Osteocyte (in vitro differentiated cells): ENCODE measurements around the gene ZNF425. TPM values are rescaled to one million over a fixed set of nuclear protein-coding genes. Genes with fewer than 3 reads are reported as not detected.

Source experiments
- DNase-seq: peaks from one replicate; pipeline ENCODE4 v3.0.0; 2021; ENCODE audit warnings: mixed read lengths; ENCODE audit not compliant: unreplicated experiment; ENCODE audit errors: extremely low spot score
- H3K27ac Mint-ChIP-seq: one replicate; pipeline ENCODE4 v1.8.0; 2021; ENCODE audit warnings: mild to moderate bottlenecking, mixed read lengths; ENCODE audit not compliant: unreplicated experiment
- H3K27me3 Mint-ChIP-seq: one replicate; pipeline ENCODE4 v1.8.0; 2021; ENCODE audit warnings: mixed read lengths; ENCODE audit not compliant: unreplicated experiment
- H3K36me3 Mint-ChIP-seq: one replicate; pipeline ENCODE4 v1.8.0; 2021; ENCODE audit warnings: mixed read lengths; ENCODE audit not compliant: unreplicated experiment
- H3K4me1 Mint-ChIP-seq: one replicate; pipeline ENCODE4 v1.8.0; 2021; ENCODE audit warnings: mixed read lengths; ENCODE audit not compliant: unreplicated experiment
- H3K4me3 Mint-ChIP-seq: one replicate; pipeline ENCODE4 v1.8.0; 2021; ENCODE audit warnings: mild to moderate bottlenecking, moderate library complexity, mixed read lengths; ENCODE audit not compliant: unreplicated experiment
- H3K9me3 Mint-ChIP-seq: one replicate; pipeline ENCODE4 v1.8.0; 2021; ENCODE audit warnings: mixed read lengths; ENCODE audit not compliant: unreplicated experiment
- CTCF ChIP-seq: fragments of 200-600 bp; sonication (generic); IDR thresholded peaks from 2 replicates; pipeline ENCODE4 v1.5.0; 2021; ENCODE audit warnings: antibody characterized with exemption, mild to moderate bottlenecking, moderate library complexity
- long read RNA-seq: library from polyadenylated mRNA; unstranded; transcript quantifications from one replicate; pipeline ENCODE4 v2.0.0, GENCODE V29; 2021
- total RNA-seq: library from RNA; stranded (reverse); gene quantifications from 2 replicates; pipeline ENCODE4 v1.2.1, GENCODE V29; 2021

ZNF425 gene
- total RNA-seq: 5.9 and 6.2 TPM in 2 replicates
- long read RNA-seq, transcript ZNF425-201 (4 exons, 3,220 nt): major isoform, 17 of 18 reads
- long read RNA-seq, partial matches to known transcripts: 0 of 18 reads
- long read RNA-seq, other reads (novel, unspliced or antisense): 0 of 18 reads

- H3K27ac Mint-ChIP-seq: peak within 1 kb of the TSS; percentile 100
- peak; percentile 98 for DNase-seq
- H3K4me3 Mint-ChIP-seq: peak within 1 kb of the TSS; percentile 100
- TF ChIP-seq CTCF: peak; percentile 95
- peaks cover 9% of the 10 kb centered on the region for H3K36me3 Mint-ChIP-seq
- H3K27me3 Mint-ChIP-seq: no peaks in the 10 kb centered on the region
- H3K9me3 Mint-ChIP-seq: peaks cover 7% of the 10 kb centered on the region
- peaks cover 20% of the 10 kb centered on the region for H3K4me1 Mint-ChIP-seq
Measured at GRCh38 chr7:149125863-149126661, at the start of gene ZNF425. Gene ZNF425, minus strand, starts transcription at chr7:149126324. Its CDS starts 111 bp downstream, at chr7:149126213.

GRCh38 chr7:149175150-149175549 is 49.0 kb upstream of the ZNF425 start:
- no peaks in the 10 kb centered on the region for H3K27me3 Mint-ChIP-seq
- peaks cover 38% of the 10 kb centered on the region for H3K36me3 Mint-ChIP-seq
- no peak overlapping the region for H3K4me3 Mint-ChIP-seq

GRCh38 chr7:149172534-149172920 is 46.4 kb upstream of the ZNF425 start:
- no peaks in the 10 kb centered on the region for H3K9me3 Mint-ChIP-seq
- H3K27ac Mint-ChIP-seq: no peak overlapping the region
- peaks cover 25% of the 10 kb centered on the region for H3K36me3 Mint-ChIP-seq
- no peaks in the 10 kb centered on the region for H3K4me1 Mint-ChIP-seq
- TF ChIP-seq CTCF: no peak
- H3K27me3 Mint-ChIP-seq: no peaks in the 10 kb centered on the region
- H3K4me3 Mint-ChIP-seq: no peak overlapping the region
- no peak for DNase-seq

More at GRCh38 chr7:149175150-149175549, 49.0 kb upstream of the ZNF425 start:
- no peaks in the 10 kb centered on the region for H3K4me1 Mint-ChIP-seq
- no peak overlapping the region for H3K27ac Mint-ChIP-seq
- H3K9me3 Mint-ChIP-seq: no peaks in the 10 kb centered on the region
- TF ChIP-seq CTCF: no peak
- DNase-seq: no peak

- DNase-seq: no peak
Measured at GRCh38 chr7:149171892-149172533, 45.9 kb upstream of the ZNF425 start.

More at GRCh38 chr7:149171892-149172533, 45.9 kb upstream of the ZNF425 start:
- Mint-ChIP-seq H3K9me3 (no peaks in the 10 kb centered on the region), H3K36me3 (peaks cover 24% of the 10 kb centered on the region), H3K4me3 (no peak overlapping the region), H3K4me1 (no peaks in the 10 kb centered on the region), H3K27me3 (no peaks in the 10 kb centered on the region), H3K27ac (no peak overlapping the region)
- TF ChIP-seq CTCF: no peak
